ENCODE data around the gene PSAT1. TPM values are rescaled to one million over a fixed set of nuclear protein-coding genes. Genes with fewer than 3 reads are reported as not detected.

Gene PSAT1
- total RNA-seq, 1 experiment from 2014 or later, result 112 TPM

DNA sequence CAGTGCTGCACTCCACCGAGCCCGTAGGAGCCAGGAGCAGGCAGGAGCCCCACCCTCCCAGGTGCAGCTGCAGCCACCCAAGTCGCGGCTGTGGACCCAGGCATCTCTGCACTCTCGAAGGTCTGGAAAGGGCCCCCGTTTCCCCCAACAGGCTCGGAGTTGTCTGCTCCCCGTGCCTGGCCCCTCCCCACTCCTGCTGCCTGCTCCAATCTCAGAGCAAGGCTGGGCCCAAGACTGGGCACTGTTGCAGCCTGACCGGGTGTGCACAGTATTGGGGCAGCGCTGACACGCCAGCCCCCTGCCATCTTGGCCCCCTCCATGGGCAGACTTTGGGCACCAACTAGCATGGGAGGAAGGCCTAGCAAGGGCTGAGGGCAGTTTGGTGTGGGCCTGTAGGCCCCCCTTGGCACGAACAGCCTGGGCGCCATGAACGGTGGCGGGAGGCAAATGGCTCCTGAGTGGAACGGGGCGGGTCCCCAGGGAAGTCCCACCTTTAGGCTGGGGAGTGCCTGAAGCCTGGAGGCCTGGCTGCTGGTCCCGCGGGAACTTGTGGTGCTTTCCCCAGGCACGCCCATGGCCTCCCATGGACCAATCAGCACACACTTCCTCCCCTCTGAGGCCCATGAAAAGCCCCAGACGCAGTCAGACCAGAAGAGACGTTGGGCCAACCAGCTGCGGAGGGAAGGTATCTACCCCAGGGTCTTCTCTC is 60.4 kb downstream of the PSAT1 start:
- Mint-ChIP-seq H3K36me3 (ENCODE audit: insufficient read depth, unreplicated experiment) (no peaks in the 10 kb centered on the region), H3K27me3 (ENCODE audit: insufficient read depth, unreplicated experiment) (no peaks in the 10 kb centered on the region), H3K4me1 (ENCODE audit: low read depth, unreplicated experiment) (no peaks in the 10 kb centered on the region), H3K4me3 (ENCODE audit: unreplicated experiment) (no peak overlapping the region), H3K27ac (ENCODE audit: unreplicated experiment) (no peak overlapping the region), H3K9me3 (ENCODE audit: unreplicated experiment) (no peaks in the 10 kb centered on the region)
- Histone ChIP-seq H3K36me3 (ENCODE audit: control insufficient read depth, insufficient read depth, low read length) (no peaks in the 10 kb centered on the region), H3K4me1 (no peaks in the 10 kb centered on the region), H3K9me3 (no peaks in the 10 kb centered on the region), H3K27me3 (replicated peaks; ENCODE audit: control insufficient read depth, insufficient read depth, low read length) (no peaks in the 10 kb centered on the region), H3K4me3 (ENCODE audit: low read depth, low read length) (no peak overlapping the region)
- TF ChIP-seq, protein P1, sequence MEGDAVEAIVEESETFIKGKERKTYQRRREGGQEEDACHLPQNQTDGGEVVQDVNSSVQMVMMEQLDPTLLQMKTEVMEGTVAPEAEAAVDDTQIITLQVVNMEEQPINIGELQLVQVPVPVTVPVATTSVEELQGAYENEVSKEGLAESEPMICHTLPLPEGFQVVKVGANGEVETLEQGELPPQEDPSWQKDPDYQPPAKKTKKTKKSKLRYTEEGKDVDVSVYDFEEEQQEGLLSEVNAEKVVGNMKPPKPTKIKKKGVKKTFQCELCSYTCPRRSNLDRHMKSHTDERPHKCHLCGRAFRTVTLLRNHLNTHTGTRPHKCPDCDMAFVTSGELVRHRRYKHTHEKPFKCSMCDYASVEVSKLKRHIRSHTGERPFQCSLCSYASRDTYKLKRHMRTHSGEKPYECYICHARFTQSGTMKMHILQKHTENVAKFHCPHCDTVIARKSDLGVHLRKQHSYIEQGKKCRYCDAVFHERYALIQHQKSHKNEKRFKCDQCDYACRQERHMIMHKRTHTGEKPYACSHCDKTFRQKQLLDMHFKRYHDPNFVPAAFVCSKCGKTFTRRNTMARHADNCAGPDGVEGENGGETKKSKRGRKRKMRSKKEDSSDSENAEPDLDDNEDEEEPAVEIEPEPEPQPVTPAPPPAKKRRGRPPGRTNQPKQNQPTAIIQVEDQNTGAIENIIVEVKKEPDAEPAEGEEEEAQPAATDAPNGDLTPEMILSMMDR (IDR thresholded peaks at IDR 0.05; ENCODE audit: insufficient read depth in 1 of 2, low read depth in 1 of 2, low read length in 1 of 2, severe bottlenecking in 1 of 2, unreplicated experiment in 1 of 2), result no peak
- POLR2A ChIA-PET, result no interaction called here
- no TSS peak for BruUV-seq (replicated peaks)
- no peak for DNase-seq
- intact Hi-C loops (cut with micrococcal nuclease; ENCODE audit: unreplicated experiment), result no loop called here
- CTCF ChIA-PET, result no interaction called here

DNA sequence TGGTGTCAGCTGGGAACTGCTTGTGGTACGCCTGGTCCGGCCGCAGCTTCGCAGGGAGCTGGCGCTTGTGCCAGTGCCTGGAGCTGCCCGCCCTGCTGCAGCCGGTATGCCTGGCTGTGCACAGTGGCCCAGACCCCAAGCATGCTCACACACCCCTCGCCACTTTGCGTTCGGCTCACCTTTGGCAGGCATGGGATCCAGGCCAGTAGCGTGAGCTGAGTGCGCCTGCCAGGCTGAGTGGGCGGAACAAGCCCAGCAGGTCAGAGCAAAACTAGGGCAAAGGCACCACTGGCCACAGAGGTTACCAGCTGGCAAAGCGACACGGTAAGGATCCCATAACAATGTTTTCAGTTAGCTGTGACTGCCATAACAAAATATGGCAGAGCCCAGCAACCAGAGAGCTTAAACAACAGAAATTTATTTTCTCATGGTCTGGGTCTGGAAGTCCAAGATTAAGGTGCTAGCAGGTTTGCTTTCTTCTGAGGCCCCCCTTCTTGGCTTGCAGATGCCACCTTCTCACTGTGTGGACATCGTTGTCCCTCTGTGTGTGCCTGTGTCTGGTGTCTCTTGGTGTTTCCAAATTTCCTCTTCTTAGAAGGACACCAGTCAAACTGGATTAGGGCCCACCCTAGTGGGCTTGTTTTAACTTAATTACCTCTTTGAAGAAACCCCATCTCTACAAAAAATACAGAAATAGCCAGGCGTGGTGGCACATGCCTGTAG is 61.6 kb downstream of the PSAT1 start:
- Histone ChIP-seq H3K27me3 (replicated peaks; ENCODE audit: control insufficient read depth, insufficient read depth, low read length) (no peaks in the 10 kb centered on the region), H3K4me1 (no peaks in the 10 kb centered on the region), H3K9me3 (no peaks in the 10 kb centered on the region), H3K36me3 (ENCODE audit: control insufficient read depth, insufficient read depth, low read length) (no peaks in the 10 kb centered on the region), H3K4me3 (ENCODE audit: low read depth, low read length) (no peak overlapping the region)
- no peak for DNase-seq
- H3K27me3 Mint-ChIP-seq (ENCODE audit: insufficient read depth, unreplicated experiment), result no peaks in the 10 kb centered on the region
- no peak overlapping the region for H3K4me3 Mint-ChIP-seq (ENCODE audit: unreplicated experiment)
- H3K27ac Mint-ChIP-seq (ENCODE audit: unreplicated experiment), result no peak overlapping the region
- H3K4me1 Mint-ChIP-seq (ENCODE audit: low read depth, unreplicated experiment), result no peaks in the 10 kb centered on the region
- no TSS peak for BruUV-seq (replicated peaks)
- H3K9me3 Mint-ChIP-seq (ENCODE audit: unreplicated experiment), result no peaks in the 10 kb centered on the region
- ChIA-PET POLR2A (no interaction called here), CTCF (no interaction called here)
- intact Hi-C loops (cut with micrococcal nuclease; ENCODE audit: unreplicated experiment), result no loop called here
- TF ChIP-seq, protein P1 (IDR thresholded peaks at IDR 0.05; ENCODE audit: insufficient read depth in 1 of 2, low read depth in 1 of 2, low read length in 1 of 2, severe bottlenecking in 1 of 2, unreplicated experiment in 1 of 2), result no peak
- H3K36me3 Mint-ChIP-seq (ENCODE audit: insufficient read depth, unreplicated experiment), result no peaks in the 10 kb centered on the region

DNA sequence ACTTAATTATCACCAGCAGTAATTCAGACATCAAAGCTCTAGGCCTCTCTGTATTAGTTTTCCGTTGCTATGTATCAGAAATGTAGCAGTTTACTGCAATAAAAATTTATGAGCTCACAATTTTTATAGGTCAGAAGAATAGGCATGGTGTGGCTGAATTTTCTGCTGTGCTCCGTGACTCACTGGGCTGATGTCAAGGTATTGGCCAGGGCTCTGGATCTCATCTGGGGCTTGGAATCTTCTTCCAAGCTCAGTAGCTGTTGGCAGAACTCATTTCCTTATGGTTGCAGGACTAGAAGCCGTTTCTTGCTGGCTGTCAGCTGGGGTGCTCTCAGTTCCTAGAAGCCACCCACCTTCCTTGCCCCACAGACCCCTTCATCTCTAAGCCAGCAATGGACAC is 66.3 kb downstream of the PSAT1 start:
- no peaks in the 10 kb centered on the region for H3K36me3 Mint-ChIP-seq (ENCODE audit: insufficient read depth, unreplicated experiment)
- no peak overlapping the region for H3K4me3 ChIP-seq (ENCODE audit: low read depth, low read length)
- no peaks in the 10 kb centered on the region for H3K27me3 ChIP-seq (replicated peaks; ENCODE audit: control insufficient read depth, insufficient read depth, low read length)
- no peaks in the 10 kb centered on the region for H3K4me1 Mint-ChIP-seq (ENCODE audit: low read depth, unreplicated experiment)
- H3K27ac Mint-ChIP-seq (ENCODE audit: unreplicated experiment), result no peak overlapping the region
- DNase-seq, result no peak
- H3K27me3 Mint-ChIP-seq (ENCODE audit: insufficient read depth, unreplicated experiment), result no peaks in the 10 kb centered on the region
- no TSS peak for BruUV-seq (replicated peaks)
- POLR2A ChIA-PET, result no interaction called here
- no peak overlapping the region for H3K4me3 Mint-ChIP-seq (ENCODE audit: unreplicated experiment)
- no peaks in the 10 kb centered on the region for H3K9me3 ChIP-seq
- intact Hi-C loops (cut with micrococcal nuclease; ENCODE audit: unreplicated experiment), result no loop called here
- no peaks in the 10 kb centered on the region for H3K4me1 ChIP-seq
- no peaks in the 10 kb centered on the region for H3K9me3 Mint-ChIP-seq (ENCODE audit: unreplicated experiment)
- no peaks in the 10 kb centered on the region for H3K36me3 ChIP-seq (ENCODE audit: control insufficient read depth, insufficient read depth, low read length)
- TF ChIP-seq, protein P1 (IDR thresholded peaks at IDR 0.05; ENCODE audit: insufficient read depth in 1 of 2, low read depth in 1 of 2, low read length in 1 of 2, severe bottlenecking in 1 of 2, unreplicated experiment in 1 of 2), result no peak
- CTCF ChIA-PET, result no interaction called here

All from Caco-2 (cell line).